NCI-H748 (cell line): ENCODE results near the gene ALOXE3.
"Not testable (repeated sequence)": the region's sequence is repeated elsewhere in the genome, so short reads cannot be mapped to it uniquely, and the experiment has no call there.

Source experiments
- DNase-seq: peaks from one replicate; lab custom pipeline; 2025; ENCODE audit not compliant: unreplicated experiment; lab: John Stamatoyannopoulos, UW

Gene ALOXE3

GRCh38 chr17:8100763-8101162, 17.6 kb downstream of the ALOXE3 start:
- no peak for DNase-seq

GRCh38 chr17:8100111-8100510, 18.2 kb downstream of the ALOXE3 start:
- DNase-seq, result no peak

- DNase-seq, result no peak
Observed at GRCh38 chr17:8096541-8096940, 21.8 kb downstream of the ALOXE3 start.

GRCh38 chr17:8095361-8095760, 23.0 kb downstream of the ALOXE3 start:
- DNase-seq, result no peak

- no peak for DNase-seq
Observed at GRCh38 chr17:8091033-8091687, 27.2 kb downstream of the ALOXE3 start.

GRCh38 chr17:8089728-8090127, 28.6 kb downstream of the ALOXE3 start:
- DNase-seq, result no peak

- DNase-seq, result no peak
Observed at GRCh38 chr17:8087952-8088230, 30.4 kb downstream of the ALOXE3 start.

GRCh38 chr17:8087075-8087951, 31.0 kb downstream of the ALOXE3 start, which contains the start of gene ALOX12B:
TSS of gene ALOX12B (minus strand) at chr17:8087716. CDS start at chr17:8087442, 274 bp downstream.
- no peak for DNase-seq

- DNase-seq, result no peak
Observed at GRCh38 chr17:8084250-8084649, 34.1 kb downstream of the ALOXE3 start.

GRCh38 chr17:8082292-8082691, 36.0 kb downstream of the ALOXE3 start:
- DNase-seq, result no peak

- DNase-seq, result no peak
Observed at GRCh38 chr17:8081876-8082275, 36.4 kb downstream of the ALOXE3 start.

- peak; percentile 51 for DNase-seq
Observed at GRCh38 chr17:8080799-8081219, 37.5 kb downstream of the ALOXE3 start.

- no peak for DNase-seq
Observed at GRCh38 chr17:8080208-8080798, 38.0 kb downstream of the ALOXE3 start.

GRCh38 chr17:8079291-8080207, 38.8 kb downstream of the ALOXE3 start:
- peak; percentile 95 for DNase-seq

GRCh38 chr17:8077939-8078338, 40.4 kb downstream of the ALOXE3 start:
- DNase-seq, result not testable (repeated sequence)

GRCh38 chr17:8076502-8077266, 41.6 kb downstream of the ALOXE3 start:
- DNase-seq, result no peak

- DNase-seq, result no peak
Observed at GRCh38 chr17:8075574-8076342, 42.6 kb downstream of the ALOXE3 start.

GRCh38 chr17:8075081-8075480, 43.2 kb downstream of the ALOXE3 start:
- no peak for DNase-seq

- no peak for DNase-seq
Observed at GRCh38 chr17:8074554-8074953, 43.8 kb downstream of the ALOXE3 start.
